HepG2 (cell line): ENCODE results near the gene BRD1.

Experiments
- CTCF ChIP-seq: sonication (generic); formaldehyde crosslinking; IDR thresholded peaks from 2 replicates; pipeline ENCODE4 v1.5.0; 2020; ENCODE audit warnings: mild to moderate bottlenecking, missing genetic modification reagents, moderate library complexity
- REL ChIP-seq: sonication (generic); formaldehyde crosslinking; conservative IDR thresholded peaks from 2 replicates; pipeline ENCODE4 v1.8.0; 2022; ENCODE audit warnings: mild to moderate bottlenecking, missing genetic modification reagents, moderate library complexity
- ZNF891 ChIP-seq: sonication (generic); formaldehyde crosslinking; IDR thresholded peaks from 2 replicates; pipeline ENCODE4 v1.5.0; 2020; ENCODE audit warnings: mild to moderate bottlenecking, missing genetic modification reagents

GRCh38 chr22:49739138-49739537 lies 88.5 kb downstream of the BRD1 start:
- TF ChIP-seq ZNF891 (CRISPR knock-in tag) (no peak), CTCF (CRISPR knock-in tag) (no peak), REL (CRISPR knock-in tag) (no peak)
